ENCODE measurements around the gene MMP13.

MMP13 gene

DNA sequence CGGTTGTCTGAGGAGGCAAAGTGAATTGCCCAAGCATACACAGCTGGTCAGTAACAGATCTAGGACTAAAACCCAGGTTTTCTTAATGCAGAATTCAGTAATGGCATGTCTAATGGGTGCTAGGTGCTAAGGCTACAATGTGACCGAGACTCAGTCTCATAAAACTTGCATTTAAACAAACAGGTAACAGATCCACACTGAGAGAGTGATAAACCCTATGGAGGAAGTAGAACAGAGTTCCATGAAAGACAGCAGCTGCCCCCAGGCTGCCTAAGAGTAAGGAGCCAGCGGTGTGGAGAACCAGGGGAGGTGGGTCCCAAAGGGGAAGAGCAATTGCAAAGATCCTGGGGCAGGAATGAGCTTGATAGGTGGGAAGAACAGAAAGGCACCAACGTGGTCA is 27.3 kb downstream of the MMP13 start:
- no peak overlapping the region for H2BK5ac ChIP-seq (ENCODE audit: low read length)
- H3K36me3 ChIP-seq (ENCODE audit: control insufficient read depth, insufficient read depth, low read length) = no peaks in the 10 kb centered on the region
- no peak overlapping the region for H3K27ac ChIP-seq (ENCODE audit: low read depth, low read length)
- H3K56ac ChIP-seq (ENCODE audit: low read length) = no peak overlapping the region
- no peak overlapping the region for H3K4me3 ChIP-seq (ENCODE audit: low read length)
- no peak overlapping the region for H3K4ac ChIP-seq (ENCODE audit: low read depth, low read length)
- H4K8ac ChIP-seq (ENCODE audit: low read depth, low read length) = no peak overlapping the region
- no peaks in the 10 kb centered on the region for H3K27me3 ChIP-seq (ENCODE audit: insufficient read depth, low read length, poor library complexity)
- DNase-seq = no peak
- no peaks in the 10 kb centered on the region for H3K79me2 ChIP-seq (ENCODE audit: control insufficient read depth, insufficient read depth, low read length)
- no peak overlapping the region for H2AK5ac ChIP-seq (ENCODE audit: low read length)
- H3K79me1 ChIP-seq (ENCODE audit: low read length) = no peaks in the 10 kb centered on the region
- no peak overlapping the region for H2BK15ac ChIP-seq (replicated peaks; ENCODE audit: low read depth)
- WGBS (ENCODE audit: extremely low coverage, insufficient coverage, low lambda C conversion rate) = no CpG with 5 or more reads among the region's 4 CpGs
- H2BK120ac ChIP-seq (ENCODE audit: low read depth, low read length) = no peak overlapping the region
- H3K23ac ChIP-seq (ENCODE audit: low read length) = no peak overlapping the region
- no peak overlapping the region for H3K9ac ChIP-seq (ENCODE audit: low read length)
- H3K4me2 ChIP-seq (ENCODE audit: low read length) = no peak overlapping the region
- H4K5ac ChIP-seq (ENCODE audit: low read length) = no peak overlapping the region
- no peaks in the 10 kb centered on the region for H3K4me1 ChIP-seq (ENCODE audit: control insufficient read depth, low read depth, low read length)
- H3K18ac ChIP-seq (ENCODE audit: low read length) = no peak overlapping the region

DNA sequence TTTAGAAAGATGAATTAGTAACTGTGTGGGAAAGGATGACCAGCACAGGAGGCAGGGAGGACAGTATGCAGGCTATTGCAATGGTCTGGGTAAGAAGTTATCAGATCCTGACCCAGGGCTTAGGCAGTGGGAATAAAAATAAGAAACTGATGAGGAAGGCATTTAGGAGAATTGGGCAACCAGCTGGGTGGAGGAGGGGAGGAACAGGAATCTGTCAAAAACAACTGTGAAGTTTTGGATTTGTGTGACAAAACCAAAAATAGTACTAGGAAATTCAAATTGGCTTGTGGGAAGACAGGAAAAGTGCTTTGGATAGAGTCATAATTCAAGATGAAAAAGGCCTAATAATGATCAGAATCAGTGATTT is 27.9 kb downstream of the MMP13 start:
- H3K4ac ChIP-seq (ENCODE audit: low read depth, low read length) = no peak overlapping the region
- no peak overlapping the region for H2BK120ac ChIP-seq (ENCODE audit: low read depth, low read length)
- no peaks in the 10 kb centered on the region for H3K79me1 ChIP-seq (ENCODE audit: low read length)
- H4K8ac ChIP-seq (ENCODE audit: low read depth, low read length) = no peak overlapping the region
- no peak overlapping the region for H3K56ac ChIP-seq (ENCODE audit: low read length)
- no peak overlapping the region for H3K18ac ChIP-seq (ENCODE audit: low read length)
- no peak overlapping the region for H3K4me2 ChIP-seq (ENCODE audit: low read length)
- H4K5ac ChIP-seq (ENCODE audit: low read length) = no peak overlapping the region
- H2BK15ac ChIP-seq (replicated peaks; ENCODE audit: low read depth) = no peak overlapping the region
- no peak overlapping the region for H3K27ac ChIP-seq (ENCODE audit: low read depth, low read length)
- no peaks in the 10 kb centered on the region for H3K27me3 ChIP-seq (ENCODE audit: insufficient read depth, low read length, poor library complexity)
- no peak overlapping the region for H2AK5ac ChIP-seq (ENCODE audit: low read length)
- no peak overlapping the region for H2BK5ac ChIP-seq (ENCODE audit: low read length)
- H3K9ac ChIP-seq (ENCODE audit: low read length) = no peak overlapping the region
- no peaks in the 10 kb centered on the region for H3K79me2 ChIP-seq (ENCODE audit: control insufficient read depth, insufficient read depth, low read length)
- no peak overlapping the region for H3K23ac ChIP-seq (ENCODE audit: low read length)
- no peak for DNase-seq
- no peaks in the 10 kb centered on the region for H3K36me3 ChIP-seq (ENCODE audit: control insufficient read depth, insufficient read depth, low read length)
- no peaks in the 10 kb centered on the region for H3K4me1 ChIP-seq (ENCODE audit: control insufficient read depth, low read depth, low read length)
- H3K4me3 ChIP-seq (ENCODE audit: low read length) = no peak overlapping the region

- Histone ChIP-seq H3K56ac (ENCODE audit: low read length) (no peak overlapping the region), H3K79me1 (ENCODE audit: low read length) (no peaks in the 10 kb centered on the region), H2BK15ac (replicated peaks; ENCODE audit: low read depth) (no peak overlapping the region), H3K27me3 (ENCODE audit: insufficient read depth, low read length, poor library complexity) (no peaks in the 10 kb centered on the region), H4K8ac (ENCODE audit: low read depth, low read length) (no peak overlapping the region), H3K27ac (ENCODE audit: low read depth, low read length) (no peak overlapping the region), H3K4me2 (ENCODE audit: low read length) (no peak overlapping the region), H3K4me3 (ENCODE audit: low read length) (no peak overlapping the region), H3K9ac (ENCODE audit: low read length) (no peak overlapping the region), H3K36me3 (ENCODE audit: control insufficient read depth, insufficient read depth, low read length) (no peaks in the 10 kb centered on the region), H3K79me2 (ENCODE audit: control insufficient read depth, insufficient read depth, low read length) (no peaks in the 10 kb centered on the region), H3K4me1 (ENCODE audit: control insufficient read depth, low read depth, low read length) (no peaks in the 10 kb centered on the region), H3K18ac (ENCODE audit: low read length) (no peak overlapping the region), H2BK120ac (ENCODE audit: low read depth, low read length) (no peak overlapping the region), H2BK5ac (ENCODE audit: low read length) (no peak overlapping the region), H3K4ac (ENCODE audit: low read depth, low read length) (no peak overlapping the region), H4K5ac (ENCODE audit: low read length) (no peak overlapping the region), H3K23ac (ENCODE audit: low read length) (no peak overlapping the region), H2AK5ac (ENCODE audit: low read length) (no peak overlapping the region)
- DNase-seq = no peak
- no CpG with 5 or more reads among the region's 6 CpGs for WGBS (ENCODE audit: extremely low coverage, insufficient coverage, low lambda C conversion rate)
These were observed 28.4 kb downstream of the MMP13 start for GRCh38 chr11:102926961-102927623.

- H3K4me2 ChIP-seq (ENCODE audit: low read length) = no peak overlapping the region
- H3K4me3 ChIP-seq (ENCODE audit: low read length) = no peak overlapping the region
- DNase-seq = no peak
- H2BK15ac ChIP-seq (replicated peaks; ENCODE audit: low read depth) = no peak overlapping the region
- H2BK120ac ChIP-seq (ENCODE audit: low read depth, low read length) = no peak overlapping the region
- H3K27ac ChIP-seq (ENCODE audit: low read depth, low read length) = no peak overlapping the region
- H4K8ac ChIP-seq (ENCODE audit: low read depth, low read length) = no peak overlapping the region
- H3K23ac ChIP-seq (ENCODE audit: low read length) = no peak overlapping the region
- H3K4me1 ChIP-seq (ENCODE audit: control insufficient read depth, low read depth, low read length) = no peaks in the 10 kb centered on the region
- no peaks in the 10 kb centered on the region for H3K79me2 ChIP-seq (ENCODE audit: control insufficient read depth, insufficient read depth, low read length)
- no peak overlapping the region for H3K4ac ChIP-seq (ENCODE audit: low read depth, low read length)
- H2BK5ac ChIP-seq (ENCODE audit: low read length) = no peak overlapping the region
- H3K27me3 ChIP-seq (ENCODE audit: insufficient read depth, low read length, poor library complexity) = no peaks in the 10 kb centered on the region
- H3K9ac ChIP-seq (ENCODE audit: low read length) = no peak overlapping the region
- H3K18ac ChIP-seq (ENCODE audit: low read length) = no peak overlapping the region
- no peak overlapping the region for H4K5ac ChIP-seq (ENCODE audit: low read length)
- no peak overlapping the region for H2AK5ac ChIP-seq (ENCODE audit: low read length)
- H3K56ac ChIP-seq (ENCODE audit: low read length) = no peak overlapping the region
- H3K36me3 ChIP-seq (ENCODE audit: control insufficient read depth, insufficient read depth, low read length) = no peaks in the 10 kb centered on the region
- H3K79me1 ChIP-seq (ENCODE audit: low read length) = no peaks in the 10 kb centered on the region
These were observed 29.0 kb downstream of the MMP13 start for GRCh38 chr11:102926517-102926916.

- no peak overlapping the region for H3K27ac ChIP-seq (ENCODE audit: low read depth, low read length)
- H2BK120ac ChIP-seq (ENCODE audit: low read depth, low read length) = no peak overlapping the region
- no peaks in the 10 kb centered on the region for H3K79me2 ChIP-seq (ENCODE audit: control insufficient read depth, insufficient read depth, low read length)
- no CpG with 5 or more reads among the region's 3 CpGs for WGBS (ENCODE audit: extremely low coverage, insufficient coverage, low lambda C conversion rate)
- no peak overlapping the region for H3K4me3 ChIP-seq (ENCODE audit: low read length)
- no peak overlapping the region for H2BK5ac ChIP-seq (ENCODE audit: low read length)
- H3K4ac ChIP-seq (ENCODE audit: low read depth, low read length) = no peak overlapping the region
- no peak overlapping the region for H3K9ac ChIP-seq (ENCODE audit: low read length)
- no peak for DNase-seq
- no peaks in the 10 kb centered on the region for H3K27me3 ChIP-seq (ENCODE audit: insufficient read depth, low read length, poor library complexity)
- no peak overlapping the region for H3K56ac ChIP-seq (ENCODE audit: low read length)
- no peak overlapping the region for H2BK15ac ChIP-seq (replicated peaks; ENCODE audit: low read depth)
- H4K5ac ChIP-seq (ENCODE audit: low read length) = no peak overlapping the region
- H3K18ac ChIP-seq (ENCODE audit: low read length) = no peak overlapping the region
- no peaks in the 10 kb centered on the region for H3K79me1 ChIP-seq (ENCODE audit: low read length)
- H3K4me1 ChIP-seq (ENCODE audit: control insufficient read depth, low read depth, low read length) = no peaks in the 10 kb centered on the region
- no peak overlapping the region for H4K8ac ChIP-seq (ENCODE audit: low read depth, low read length)
- no peak overlapping the region for H3K4me2 ChIP-seq (ENCODE audit: low read length)
- no peak overlapping the region for H2AK5ac ChIP-seq (ENCODE audit: low read length)
- H3K36me3 ChIP-seq (ENCODE audit: control insufficient read depth, insufficient read depth, low read length) = no peaks in the 10 kb centered on the region
- no peak overlapping the region for H3K23ac ChIP-seq (ENCODE audit: low read length)
These were observed 29.5 kb downstream of the MMP13 start for GRCh38 chr11:102925988-102926387.

GRCh38 chr11:102924851-102925380 is 30.6 kb downstream of the MMP13 start:
- no peaks in the 10 kb centered on the region for H3K36me3 ChIP-seq (ENCODE audit: control insufficient read depth, insufficient read depth, low read length)
- peak; percentile 5 for DNase-seq
- no peaks in the 10 kb centered on the region for H3K27me3 ChIP-seq (ENCODE audit: insufficient read depth, low read length, poor library complexity)
- no peak overlapping the region for H3K4ac ChIP-seq (ENCODE audit: low read depth, low read length)
- H2AK5ac ChIP-seq (ENCODE audit: low read length) = no peak overlapping the region
- no peaks in the 10 kb centered on the region for H3K79me2 ChIP-seq (ENCODE audit: control insufficient read depth, insufficient read depth, low read length)
- H2BK5ac ChIP-seq (ENCODE audit: low read length) = no peak overlapping the region
- no CpG with 5 or more reads among the region's 6 CpGs for WGBS (ENCODE audit: extremely low coverage, insufficient coverage, low lambda C conversion rate)
- no peak overlapping the region for H4K5ac ChIP-seq (ENCODE audit: low read length)
- no peak overlapping the region for H2BK15ac ChIP-seq (replicated peaks; ENCODE audit: low read depth)
- H3K4me2 ChIP-seq (ENCODE audit: low read length) = no peak overlapping the region
- H3K56ac ChIP-seq (ENCODE audit: low read length) = no peak overlapping the region
- no peaks in the 10 kb centered on the region for H3K79me1 ChIP-seq (ENCODE audit: low read length)
- no peaks in the 10 kb centered on the region for H3K4me1 ChIP-seq (ENCODE audit: control insufficient read depth, low read depth, low read length)
- no peak overlapping the region for H3K4me3 ChIP-seq (ENCODE audit: low read length)
- no peak overlapping the region for H3K27ac ChIP-seq (ENCODE audit: low read depth, low read length)
- H3K23ac ChIP-seq (ENCODE audit: low read length) = no peak overlapping the region
- no peak overlapping the region for H4K8ac ChIP-seq (ENCODE audit: low read depth, low read length)
- H3K9ac ChIP-seq (ENCODE audit: low read length) = no peak overlapping the region
- no peak overlapping the region for H3K18ac ChIP-seq (ENCODE audit: low read length)
- H2BK120ac ChIP-seq (ENCODE audit: low read depth, low read length) = no peak overlapping the region

Measured in mesendoderm (in vitro differentiated cells).